GM21381 (cell line): Measurements from ENCODE around the gene GRHL1.
"Not testable (repeated sequence)": the region's sequence is repeated elsewhere in the genome, so short reads cannot be mapped to it uniquely, and the experiment has no call there.

Source experiments
- ATAC-seq: cut with Tn5 transposase; IDR thresholded peaks from one replicate; pipeline ENCODE4 v1.9.1; 2021; ENCODE audit warnings: mild to moderate bottlenecking, moderate library complexity; ENCODE audit not compliant: unreplicated experiment

Gene GRHL1

GRCh38 chr2:10019602-10020400, 68.3 kb downstream of the GRHL1 start:
- ATAC-seq = no peak

- ATAC-seq = no peak
These were observed 70.5 kb downstream of the GRHL1 start for GRCh38 chr2:10022041-10022421.

- ATAC-seq = no peak
These were observed 71.0 kb downstream of the GRHL1 start for GRCh38 chr2:10022445-10022844.

GRCh38 chr2:10022966-10023662, 71.6 kb downstream of the GRHL1 start:
- ATAC-seq = no peak

GRCh38 chr2:10026940-10027569, 75.6 kb downstream of the GRHL1 start:
- ATAC-seq = no peak

GRCh38 chr2:10027660-10028330, 76.3 kb downstream of the GRHL1 start:
- no peak for ATAC-seq

GRCh38 chr2:10028407-10028987, 77.0 kb downstream of the GRHL1 start:
- no peak for ATAC-seq

- ATAC-seq = no peak
These were observed 77.7 kb downstream of the GRHL1 start for GRCh38 chr2:10028988-10029874.

- ATAC-seq = no peak
These were observed 78.4 kb downstream of the GRHL1 start for GRCh38 chr2:10029875-10030223.

GRCh38 chr2:10030311-10030736, 78.8 kb downstream of the GRHL1 start:
- no peak for ATAC-seq

- not testable (repeated sequence) for ATAC-seq
These were observed 79.3 kb downstream of the GRHL1 start for GRCh38 chr2:10030798-10031197.

GRCh38 chr2:10031886-10032745, 80.6 kb downstream of the GRHL1 start:
- ATAC-seq = no peak

GRCh38 chr2:10032746-10033105, 81.2 kb downstream of the GRHL1 start:
- ATAC-seq = no peak

GRCh38 chr2:10033251-10034006, 81.9 kb downstream of the GRHL1 start:
- ATAC-seq = no peak

- no peak for ATAC-seq
These were observed 83.0 kb downstream of the GRHL1 start for GRCh38 chr2:10034333-10035052.

- ATAC-seq = no peak
These were observed 83.5 kb downstream of the GRHL1 start for GRCh38 chr2:10035053-10035422.

- ATAC-seq = no peak
These were observed 84.1 kb downstream of the GRHL1 start for GRCh38 chr2:10035633-10036032.
